K562 (cell line): Measurements from ENCODE around the gene BCAR1. TPM values are rescaled to one million over a fixed set of nuclear protein-coding genes. Genes with fewer than 3 reads are reported as not detected.
A peak's percentile ranks its signal among the peaks of the same experiment; 100 is the strongest.

ENCODE experiments used
- ATAC-seq: fragments of 200-7000 bp; cut with Tn5 transposase; 3 replicates; pipeline ENCODE4 v1.9.1; 2020; ENCODE audit warnings: moderate library complexity
- BruUV-seq: library from RNA; stranded (reverse); fragments of 400-500 nt; replicated peaks from 2 replicates; lab custom pipeline; 2021; lab: Mats Ljungman, UMichigan
- CTCF ChIA-PET: fragments of 300-600 bp; formaldehyde crosslinking; extraction: SDS; loops from one replicate; lab custom pipeline; 2021; ENCODE audit warnings: low intra/inter-chr PET ratio; lab: Yijun Ruan, JAX
- POLR2A ChIA-PET: fragments of 300-600, 350-650 bp; sonication (Branson Sonifier 250); formaldehyde crosslinking; extraction: SDS; loops from one replicate; lab custom pipeline; 2021; ENCODE audit warnings: antibody characterized with exemption, inconsistent platforms; lab: Yijun Ruan, JAX
- DNase-seq, 4 experiments: peaks; one replicate each; pipeline versions ENCODE4 v3.0.0 to v3.0.0-alpha.2; 2011 to 2018; ENCODE audit warnings: low spot score in 3 of 4, mixed read lengths in 3 of 4; ENCODE audit errors: extremely low read depth in 1 of 4
- FAIRE-seq: peaks from 2 replicates; lab custom pipeline; 2011; peaks lifted over from hg19 to GRCh38; lab: Jason Lieb, UNC
- H2AFZ ChIP-seq: 2 replicates; pipeline ENCODE4 v1.6.0; 2011; ENCODE audit warnings: low read depth, low read length, control low read depth, inconsistent platforms
- H3K27ac ChIP-seq: fragments of 200-600 bp; 3 replicates; pipeline ENCODE4 v1.8.0; 2011; ENCODE audit warnings: low read depth, mild to moderate bottlenecking, control low read depth, inconsistent platforms, low read length, moderate library complexity, mixed read lengths; ENCODE audit errors: extremely low read depth
- H3K27me3 ChIP-seq, 2 experiments: fragments of 300-600 bp in 1 of 2; 2 replicates in 1 of 2; 3 replicates in 1 of 2; pipeline versions ENCODE4 v1.6.0 to v1.8.0; 2011; ENCODE audit warnings: inconsistent platforms in 2 of 2, low read length in 2 of 2, mild to moderate bottlenecking in 1 of 2, mixed read lengths in 1 of 2, moderate library complexity in 1 of 2; ENCODE audit not compliant: control insufficient read depth in 2 of 2, insufficient read depth in 2 of 2
- H3K36me3 ChIP-seq: fragments of 300-600 bp; 3 replicates; pipeline ENCODE4 v1.8.0; 2011; ENCODE audit warnings: mild to moderate bottlenecking, low read length, inconsistent platforms; ENCODE audit not compliant: control insufficient read depth, insufficient read depth
- H3K4me1 ChIP-seq, 2 experiments: fragments of 200-600 bp in 1 of 2; replicated peaks in 1 of 2; 2 replicates in 1 of 2; 3 replicates in 1 of 2; pipeline versions ENCODE4 v1.5.1 to v1.8.0; 2011; ENCODE audit warnings: inconsistent platforms in 2 of 2, low read length in 2 of 2, mild to moderate bottlenecking in 1 of 2, mixed read lengths in 1 of 2, moderate library complexity in 1 of 2; ENCODE audit not compliant: control insufficient read depth in 2 of 2, insufficient read depth in 2 of 2
- H3K4me2 ChIP-seq: 2 replicates; pipeline ENCODE4 v1.6.1; 2011; ENCODE audit warnings: low read length, control low read depth, inconsistent platforms, mixed read lengths; ENCODE audit not compliant: insufficient read depth
- H3K4me3 ChIP-seq: fragments of 200-600 bp; sonication (generic), shearing (Covaris generic); 2 replicates; pipeline ENCODE4 v1.5.1; 2016; ENCODE audit warnings: control low read depth, inconsistent platforms
- H3K79me2 ChIP-seq: fragments of 200-600 bp; 3 replicates; pipeline ENCODE4 v1.8.0; 2011; ENCODE audit warnings: low read length, inconsistent platforms; ENCODE audit not compliant: control insufficient read depth, insufficient read depth
- H3K9ac ChIP-seq, 2 experiments: 2 replicates each; pipeline versions ENCODE4 v1.6.0 to v1.6.1; 2011; ENCODE audit warnings: low read depth in 2 of 2, low read length in 2 of 2, control low read depth in 1 of 2, inconsistent platforms in 1 of 2, mild to moderate bottlenecking in 1 of 2, mixed read lengths in 1 of 2; ENCODE audit not compliant: insufficient read depth in 1 of 2
- H3K9me1 ChIP-seq: one replicate; pipeline ENCODE4 v1.6.0; 2011; ENCODE audit warnings: inconsistent platforms, mild to moderate bottlenecking, low read length, moderate library complexity; ENCODE audit not compliant: control insufficient read depth, insufficient read depth
- H3K9me3 ChIP-seq: replicated peaks from 2 replicates; pipeline ENCODE4 v1.5.1; 2011; ENCODE audit warnings: low read depth, low read length, inconsistent platforms; ENCODE audit not compliant: control insufficient read depth, insufficient read depth
- H4K20me1 ChIP-seq: replicated peaks from 2 replicates; pipeline ENCODE4 v1.6.1; 2011; ENCODE audit warnings: low read length, inconsistent platforms, mixed read lengths; ENCODE audit not compliant: control insufficient read depth, insufficient read depth
- ATF1 ChIP-seq, 2 experiments: fragments of 450-650 bp in 1 of 2; IDR thresholded peaks; 2 replicates each; pipeline ENCODE4 v1.6.1; 2016; ENCODE audit warnings: missing compliant biosample characterization in 1 of 2, missing genetic modification characterization in 1 of 2
- DIDO1 ChIP-seq: fragments of 450-650 bp; IDR thresholded peaks from 2 replicates; pipeline ENCODE4 v1.6.1; 2016; ENCODE audit warnings: low read depth, missing biosample characterization, missing genetic modification characterization
- FIP1L1 ChIP-seq: fragments of 200-400 bp; formaldehyde crosslinking; IDR thresholded peaks from 2 replicates; pipeline ENCODE4 v1.6.1; 2018; ENCODE audit warnings: mild to moderate bottlenecking, low read depth, low read length; ENCODE audit not compliant: poor library complexity, severe bottlenecking
- HNRNPLL ChIP-seq: fragments of 200-400 bp; formaldehyde crosslinking; IDR thresholded peaks from 2 replicates; pipeline ENCODE4 v1.6.1; 2017; ENCODE audit warnings: low read length, low read depth, mild to moderate bottlenecking; ENCODE audit not compliant: poor library complexity, severe bottlenecking
- KAT7 ChIP-seq: sonication (generic); formaldehyde crosslinking; IDR thresholded peaks from 2 replicates; pipeline ENCODE4 v1.8.0; 2022; ENCODE audit warnings: missing genetic modification reagents, mild to moderate bottlenecking, borderline replicate concordance
- L3MBTL2 ChIP-seq: fragments of 450-650 bp; IDR thresholded peaks from 2 replicates; pipeline ENCODE4 v1.6.1; 2016; ENCODE audit warnings: mild to moderate bottlenecking, moderate library complexity
- MCM5 ChIP-seq: fragments of 450-650 bp; IDR thresholded peaks from 2 replicates; pipeline ENCODE4 v1.6.1; 2016; ENCODE audit warnings: low read depth
- NEUROD1 ChIP-seq: fragments of 150-350 bp; IDR thresholded peaks from 2 replicates; pipeline ENCODE4 v1.6.1; 2014; ENCODE audit warnings: borderline replicate concordance, low read length, low read depth; ENCODE audit not compliant: partially characterized antibody
- NFIX ChIP-seq: fragments of 250-450 bp; sonication (Bioruptor Pico); IDR thresholded peaks from 2 replicates; pipeline ENCODE4 v1.4.0; 2020; ENCODE audit warnings: low read depth, mild to moderate bottlenecking, moderate library complexity
- NRF1 ChIP-seq, 2 experiments: fragments of 450-650 bp; IDR thresholded peaks in 1 of 2; conservative IDR thresholded peaks in 1 of 2; 2 replicates each; pipeline ENCODE4 v1.6.1; 2014; ENCODE audit warnings: mild to moderate bottlenecking in 2 of 2
- SAFB ChIP-seq: fragments of 200-400 bp; formaldehyde crosslinking; IDR thresholded peaks from 2 replicates; pipeline ENCODE4 v1.6.1; 2017; ENCODE audit warnings: low read depth, low read length, borderline replicate concordance
- TBL1XR1 ChIP-seq, 2 experiments: IDR thresholded peaks; 2 replicates each; pipeline ENCODE4 v1.6.1; 2012; ENCODE audit warnings: improper control_type of control experiment in 2 of 2, low read length in 2 of 2, mild to moderate bottlenecking in 1 of 2
- U2AF1 ChIP-seq: fragments of 200-400 bp; formaldehyde crosslinking; optimal IDR thresholded peaks from 2 replicates; pipeline ENCODE3; 2017; ENCODE audit warnings: mild to moderate bottlenecking, low read depth, low read length, moderate library complexity
- ZKSCAN3 ChIP-seq: fragments of 250-450 bp; sonication (Bioruptor Pico); IDR thresholded peaks from 2 replicates; pipeline ENCODE4 v1.4.0; 2020
- ZNF766 ChIP-seq: fragments of 200-800 bp; sonication (Bioruptor generic); conservative IDR thresholded peaks from 2 replicates; pipeline ENCODE4 v1.6.1; 2016; ENCODE audit warnings: missing genetic modification characterization, missing compliant biosample characterization
- WGBS: fragments of 100-300 bp; shearing (Covaris generic); methylation state at CpG from one replicate; pipeline ENCODE4 v1.1.6; 2016; ENCODE audit warnings: low coverage, mixed read lengths; ENCODE audit not compliant: insufficient coverage; ENCODE audit errors: missing lambda C conversion rate; 5-methylcytosine and 5-hydroxymethylcytosine counted together
- in situ Hi-C: fragments of 300-500 bp; cut with MboI; formaldehyde crosslinking; loops from 4 replicates; pipeline ENCODE4 v1.15.0; 2018; ENCODE audit warnings: inconsistent platforms, mixed read lengths
- intact Hi-C: fragments of 100-400 bp; cut with micrococcal nuclease; formaldehyde crosslinking; loops from 2 replicates; pipeline ENCODE4 v1.14.2; 2022
- polyA plus RNA-seq, 8 experiments: library from polyadenylated mRNA; depleted of rRNA in 4 of 8; stranded (reverse) in 5 of 8; unstranded in 3 of 8; fragments of >200 nt; fragmentation: Nextera tagmentation in 2 of 8; fragmentation: Illumina TruSeq in 1 of 8; extraction: Ambion mirVana in 2 of 8; extraction: Trizol in 1 of 8; gene quantifications; 2 replicates each; pipeline versions ENCODE4 v1.2.1 to v1.2.3, GENCODE V29; 2011 to 2014; ENCODE audit warnings: inconsistent platforms in 1 of 8, missing spikeins in 1 of 8
- total RNA-seq, 7 experiments: library from RNA; depleted of rRNA in 6 of 7; stranded (reverse); fragments of >200 nt in 6 of 7; fragmentation: Illumina TruSeq in 2 of 7; extraction: Trizol in 2 of 7; gene quantifications; 2 replicates each; pipeline versions ENCODE4 v1.2.1 to v1.2.3, GENCODE V29; 2011 to 2021; ENCODE audit warnings: low replicate concordance in 1 of 7
- TF ChIP-seq, protein P1 (sequence below): fragments of 250-450 bp; sonication (Bioruptor Pico); IDR thresholded peaks from 2 replicates; pipeline ENCODE4 v1.9.0; 2021; ENCODE audit warnings: mild to moderate bottlenecking, inconsistent platforms
- TF ChIP-seq, protein P2 (sequence below), 2 experiments: IDR thresholded peaks; 2 replicates each; pipeline ENCODE4 v1.6.1; 2012; ENCODE audit warnings: improper control_type of control experiment in 2 of 2, low read depth in 2 of 2, low read length in 2 of 2, borderline replicate concordance in 1 of 2

BCAR1 gene
- total and polyA plus RNA-seq, 9 of the 15 experiments (the other 6 are each of a cell fraction or from before 2014, with no cell fraction given) = 0.10 to 26.3 (median 3.6) TPM

DNA sequence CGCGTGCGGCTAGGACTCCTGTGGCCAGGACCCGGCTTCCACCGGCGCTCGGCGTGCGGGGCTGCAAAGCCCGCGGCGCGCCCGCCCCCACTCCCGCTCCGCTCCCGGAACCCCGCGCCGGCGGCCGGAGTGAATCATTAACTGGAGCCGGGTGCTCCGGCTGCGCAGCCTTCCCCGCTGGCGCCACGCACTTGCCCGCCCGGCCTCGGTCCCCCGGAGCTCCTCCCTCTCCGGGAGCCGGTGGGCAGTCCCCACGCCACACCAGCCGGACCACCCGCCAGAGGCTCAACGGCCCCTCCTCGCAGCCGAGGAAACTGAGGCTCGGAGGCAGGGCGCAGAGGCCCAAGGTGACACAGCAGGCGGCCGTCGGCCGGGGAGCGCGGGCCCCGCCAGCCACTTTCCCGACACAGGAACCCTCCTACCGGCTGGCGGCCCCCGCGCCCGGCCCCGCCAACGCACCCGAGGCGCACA, 580 bp downstream of the BCAR1 start:
- ATAC-seq = peak; percentile 59
- Histone ChIP-seq H4K20me1 (peaks cover 37% of the 10 kb centered on the region), H3K9me1 (no peaks in the 10 kb centered on the region), H3K4me1 (peaks cover 6 to 74% of the 10 kb centered on the region in 2 experiments; a peak in 3 of 5 replicates), H3K79me2 (peaks cover 29% of the 10 kb centered on the region), H2AFZ (peak overlapping the region; percentile 82), H3K9me3 (no peaks in the 10 kb centered on the region), H3K4me2 (peak overlapping the region; percentile 81), H3K36me3 (no peaks in the 10 kb centered on the region), H3K27ac (peak overlapping the region; percentile 82; the same call in 2 of the 3 replicates), H3K4me3 (peak overlapping the region; percentile 84), H3K9ac (peak overlapping the region; percentile 70 to 96), H3K27me3 (no peaks in the 10 kb centered on the region)
- WGBS = under 1% methylated on average over 24 of the region's 59 CpGs
- peak; percentile 51 to 80 (median 78) for DNase-seq
- in situ Hi-C loops = no loop called here
- no peak for FAIRE-seq
- ChIA-PET POLR2A (interaction anchor here (0.5 to 0.9 kb wide), 5 partner anchors 11 to 278 kb away, joined by 3 to 4 read pairs (median 3); no protein-coding TSS in a partner anchor), CTCF (interaction anchor here (0.7 to 1.1 kb wide), 2 partner anchors 135 to 152 kb away, joined by 3 to 5 read pairs; no protein-coding TSS in a partner anchor)
- intact Hi-C loops = loop anchor here (5.0 kb wide), 2 partner anchors 71 to 136 kb away; no protein-coding TSS in a partner anchor
- BruUV-seq = no TSS peak
- TF ChIP-seq MCM5 (no peak), L3MBTL2 (peak; percentile 42; the same call in 1 of the 2 replicates), NRF1 (conservative IDR thresholded peaks at IDR 0.05 in 1 of 2, IDR thresholded peaks at IDR 0.05 in 1 of 2) (peak; percentile 83 to 86), ZKSCAN3 (CRISPR knock-in tag) (no peak), U2AF1 (peak; percentile 43), NEUROD1 (no peak), NFIX (CRISPR knock-in tag) (no peak), FIP1L1 (peak; percentile 82), DIDO1 (no peak), KAT7 (CRISPR knock-in tag) (0 out of 2 replicates have a peak, but pooled peaks have one; percentile 57), TBL1XR1 (IDR thresholded peaks at IDR 0.05; ENCODE audit: low read length in 2 of 2) (no peak), ZNF766 (CRISPR knock-in tag) (no peak), SAFB (0 out of 2 replicates have a peak, but pooled peaks have one; percentile 19), ATF1 (CRISPR knock-in tag; IDR thresholded peaks at IDR 0.05) (no peak), ATF1 (tag; IDR thresholded peaks at IDR 0.05) (0 out of 2 replicates have a peak, but pooled peaks have one; percentile 18), HNRNPLL (peak; percentile 85)
- TF ChIP-seq, protein P1, sequence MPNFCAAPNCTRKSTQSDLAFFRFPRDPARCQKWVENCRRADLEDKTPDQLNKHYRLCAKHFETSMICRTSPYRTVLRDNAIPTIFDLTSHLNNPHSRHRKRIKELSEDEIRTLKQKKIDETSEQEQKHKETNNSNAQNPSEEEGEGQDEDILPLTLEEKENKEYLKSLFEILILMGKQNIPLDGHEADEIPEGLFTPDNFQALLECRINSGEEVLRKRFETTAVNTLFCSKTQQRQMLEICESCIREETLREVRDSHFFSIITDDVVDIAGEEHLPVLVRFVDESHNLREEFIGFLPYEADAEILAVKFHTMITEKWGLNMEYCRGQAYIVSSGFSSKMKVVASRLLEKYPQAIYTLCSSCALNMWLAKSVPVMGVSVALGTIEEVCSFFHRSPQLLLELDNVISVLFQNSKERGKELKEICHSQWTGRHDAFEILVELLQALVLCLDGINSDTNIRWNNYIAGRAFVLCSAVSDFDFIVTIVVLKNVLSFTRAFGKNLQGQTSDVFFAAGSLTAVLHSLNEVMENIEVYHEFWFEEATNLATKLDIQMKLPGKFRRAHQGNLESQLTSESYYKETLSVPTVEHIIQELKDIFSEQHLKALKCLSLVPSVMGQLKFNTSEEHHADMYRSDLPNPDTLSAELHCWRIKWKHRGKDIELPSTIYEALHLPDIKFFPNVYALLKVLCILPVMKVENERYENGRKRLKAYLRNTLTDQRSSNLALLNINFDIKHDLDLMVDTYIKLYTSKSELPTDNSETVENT (CRISPR knock-in tag) = no peak
- TF ChIP-seq, protein P2, sequence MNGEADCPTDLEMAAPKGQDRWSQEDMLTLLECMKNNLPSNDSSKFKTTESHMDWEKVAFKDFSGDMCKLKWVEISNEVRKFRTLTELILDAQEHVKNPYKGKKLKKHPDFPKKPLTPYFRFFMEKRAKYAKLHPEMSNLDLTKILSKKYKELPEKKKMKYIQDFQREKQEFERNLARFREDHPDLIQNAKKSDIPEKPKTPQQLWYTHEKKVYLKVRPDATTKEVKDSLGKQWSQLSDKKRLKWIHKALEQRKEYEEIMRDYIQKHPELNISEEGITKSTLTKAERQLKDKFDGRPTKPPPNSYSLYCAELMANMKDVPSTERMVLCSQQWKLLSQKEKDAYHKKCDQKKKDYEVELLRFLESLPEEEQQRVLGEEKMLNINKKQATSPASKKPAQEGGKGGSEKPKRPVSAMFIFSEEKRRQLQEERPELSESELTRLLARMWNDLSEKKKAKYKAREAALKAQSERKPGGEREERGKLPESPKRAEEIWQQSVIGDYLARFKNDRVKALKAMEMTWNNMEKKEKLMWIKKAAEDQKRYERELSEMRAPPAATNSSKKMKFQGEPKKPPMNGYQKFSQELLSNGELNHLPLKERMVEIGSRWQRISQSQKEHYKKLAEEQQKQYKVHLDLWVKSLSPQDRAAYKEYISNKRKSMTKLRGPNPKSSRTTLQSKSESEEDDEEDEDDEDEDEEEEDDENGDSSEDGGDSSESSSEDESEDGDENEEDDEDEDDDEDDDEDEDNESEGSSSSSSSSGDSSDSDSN (IDR thresholded peaks at IDR 0.05; ENCODE audit: borderline replicate concordance in 1 of 2, low read depth in 2 of 2, low read length in 2 of 2) = peak; percentile 45 to 51; a peak in 1 of 4 replicates
